Kidney epithelial cell (primary cell): Measurements from ENCODE around the gene ZNF560. TPM values are rescaled to one million over a fixed set of nuclear protein-coding genes. Genes with fewer than 3 reads are reported as not detected.

ENCODE experiments used
- DNase-seq: peaks from one replicate; pipeline ENCODE4 v3.0.0-alpha.2; 2010; ENCODE audit warnings: low read depth
- H3K27me3 ChIP-seq: 2 replicates; pipeline ENCODE4 v1.6.0; 2011; ENCODE audit warnings: low read length; ENCODE audit not compliant: control insufficient read depth, insufficient read depth
- H3K36me3 ChIP-seq: 2 replicates; pipeline ENCODE4 v1.5.1; 2011; ENCODE audit warnings: low read length; ENCODE audit not compliant: control insufficient read depth, insufficient read depth
- H3K4me3 ChIP-seq: 2 replicates; pipeline ENCODE4 v1.5.1; 2011; ENCODE audit warnings: low read depth, mild to moderate bottlenecking, control low read depth, low read length
- total RNA-seq: library from RNA; depleted of rRNA; stranded (reverse); fragments of >200 nt; gene quantifications from 2 replicates; pipeline ENCODE4 v1.2.3, GENCODE V29; 2015
- TF ChIP-seq, protein P1 (sequence below): IDR thresholded peaks from 2 replicates; pipeline ENCODE4 v1.5.1; 2011; ENCODE audit warnings: mild to moderate bottlenecking, moderate library complexity, low read length, control low read depth, inconsistent platforms; ENCODE audit not compliant: insufficient read depth, poor library complexity, severe bottlenecking

The ZNF560 gene
- total RNA-seq, 1 donor from 2014 or later: 0.33 TPM

DNA sequence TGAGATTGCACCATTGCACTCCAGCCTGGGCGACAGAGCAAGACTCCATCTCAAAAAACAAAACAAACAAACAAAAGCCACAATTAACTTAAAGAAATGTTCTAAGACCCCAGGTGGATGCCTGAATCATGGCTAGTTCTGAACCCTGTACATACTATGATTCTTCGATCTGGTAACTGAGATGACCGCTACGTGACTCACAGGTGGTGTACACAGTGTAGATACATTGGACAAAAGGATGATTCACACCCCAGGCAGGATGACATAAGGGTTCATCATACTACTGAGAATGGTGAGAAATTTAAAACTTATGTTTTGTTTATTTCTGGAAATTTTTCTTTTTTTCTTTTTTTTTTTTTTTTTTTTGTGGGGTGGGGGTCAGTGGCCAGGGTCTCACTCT, 33.5 kb upstream of the ZNF560 start:
- DNase-seq: no peak
- Histone ChIP-seq H3K27me3 (no peaks in the 10 kb centered on the region), H3K4me3 (no peak overlapping the region), H3K36me3 (peaks cover 14% of the 10 kb centered on the region)
- TF ChIP-seq, protein P1, sequence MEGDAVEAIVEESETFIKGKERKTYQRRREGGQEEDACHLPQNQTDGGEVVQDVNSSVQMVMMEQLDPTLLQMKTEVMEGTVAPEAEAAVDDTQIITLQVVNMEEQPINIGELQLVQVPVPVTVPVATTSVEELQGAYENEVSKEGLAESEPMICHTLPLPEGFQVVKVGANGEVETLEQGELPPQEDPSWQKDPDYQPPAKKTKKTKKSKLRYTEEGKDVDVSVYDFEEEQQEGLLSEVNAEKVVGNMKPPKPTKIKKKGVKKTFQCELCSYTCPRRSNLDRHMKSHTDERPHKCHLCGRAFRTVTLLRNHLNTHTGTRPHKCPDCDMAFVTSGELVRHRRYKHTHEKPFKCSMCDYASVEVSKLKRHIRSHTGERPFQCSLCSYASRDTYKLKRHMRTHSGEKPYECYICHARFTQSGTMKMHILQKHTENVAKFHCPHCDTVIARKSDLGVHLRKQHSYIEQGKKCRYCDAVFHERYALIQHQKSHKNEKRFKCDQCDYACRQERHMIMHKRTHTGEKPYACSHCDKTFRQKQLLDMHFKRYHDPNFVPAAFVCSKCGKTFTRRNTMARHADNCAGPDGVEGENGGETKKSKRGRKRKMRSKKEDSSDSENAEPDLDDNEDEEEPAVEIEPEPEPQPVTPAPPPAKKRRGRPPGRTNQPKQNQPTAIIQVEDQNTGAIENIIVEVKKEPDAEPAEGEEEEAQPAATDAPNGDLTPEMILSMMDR: no peak

DNA sequence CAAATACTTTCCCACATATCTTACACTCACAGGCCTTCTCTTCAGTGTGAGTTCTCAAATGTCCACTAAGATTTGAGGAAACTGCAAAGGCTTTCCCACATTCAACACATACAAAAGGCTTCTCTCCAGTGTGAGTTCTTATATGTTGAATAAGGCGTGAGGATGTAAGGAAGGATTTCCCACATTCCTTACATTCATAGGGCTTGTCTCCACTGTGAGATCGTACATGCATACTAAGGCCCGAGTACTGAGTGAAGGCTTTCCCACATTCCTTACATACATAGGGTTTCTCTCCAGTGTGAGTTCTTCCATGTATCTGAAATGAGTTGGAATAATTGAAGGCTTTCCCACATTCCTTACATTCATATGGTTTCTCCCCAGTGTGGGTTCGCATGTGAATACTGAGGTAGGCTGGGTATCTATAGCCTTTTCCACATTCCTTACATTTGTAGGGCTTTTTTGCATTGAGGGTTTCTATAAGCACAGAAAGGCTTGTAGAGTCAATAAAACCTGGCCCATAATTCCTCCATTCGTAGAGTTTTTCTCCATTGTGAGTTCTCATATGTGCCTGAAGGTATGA, 30.4 kb upstream of the ZNF560 start:
- TF ChIP-seq, protein P1: no peak
- H3K36me3 ChIP-seq: peaks cover 11% of the 10 kb centered on the region
- no peak for DNase-seq
- H3K4me3 ChIP-seq: no peak overlapping the region
- H3K27me3 ChIP-seq: no peaks in the 10 kb centered on the region

DNA sequence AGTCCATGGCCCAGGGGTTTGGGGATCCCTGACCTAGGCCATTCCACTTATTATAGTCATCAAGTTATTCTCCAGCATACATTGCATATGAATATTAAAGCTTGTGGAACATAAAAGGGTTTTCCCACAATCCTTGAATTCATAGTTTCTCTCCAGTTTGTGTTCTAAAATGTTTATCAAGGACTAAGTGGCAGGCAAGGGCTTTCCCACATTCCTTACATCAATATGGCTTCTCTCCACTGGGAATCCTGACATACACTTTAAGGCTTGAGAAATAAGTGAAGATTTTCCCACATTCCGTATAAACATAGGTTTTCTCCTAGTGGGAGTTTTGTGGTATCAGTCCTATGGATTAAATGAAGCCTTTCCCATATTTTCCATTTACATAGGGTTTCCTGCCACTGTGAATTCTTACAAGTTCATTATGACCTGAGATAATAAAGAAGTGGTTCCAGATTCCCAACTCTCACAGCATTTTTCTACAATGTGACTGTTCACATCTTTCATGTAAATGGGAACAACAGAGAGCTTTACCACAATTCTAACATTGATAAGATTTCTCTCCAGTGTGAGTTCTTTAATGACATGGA, 25.6 kb upstream of the ZNF560 start:
- H3K27me3 ChIP-seq: no peaks in the 10 kb centered on the region
- TF ChIP-seq, protein P1: no peak
- no peak for DNase-seq
- H3K36me3 ChIP-seq: peaks cover 3% of the 10 kb centered on the region
- H3K4me3 ChIP-seq: no peak overlapping the region

DNA sequence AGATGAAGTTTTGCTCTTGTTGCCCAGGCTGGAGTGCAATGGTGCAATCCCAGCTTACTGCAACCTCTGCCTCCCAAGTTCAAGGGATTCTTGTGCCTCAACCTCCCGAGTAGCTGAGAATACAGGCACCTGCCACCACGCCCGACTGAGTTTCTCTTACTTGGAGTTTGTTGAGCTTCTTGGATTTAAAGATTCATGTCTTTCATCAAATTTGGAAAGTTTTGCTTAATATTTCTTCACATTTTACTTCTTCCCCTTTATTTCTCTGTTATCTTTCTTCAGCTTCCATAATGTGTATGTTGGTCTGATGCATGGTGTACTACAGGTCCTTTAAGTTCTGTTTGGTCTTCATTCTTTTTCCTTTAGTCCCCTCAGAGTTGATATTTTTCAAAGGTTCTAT, 8.9 kb upstream of the ZNF560 start:
- Histone ChIP-seq H3K36me3 (no peaks in the 10 kb centered on the region), H3K27me3 (no peaks in the 10 kb centered on the region), H3K4me3 (no peak overlapping the region)
- TF ChIP-seq, protein P1: no peak
- no peak for DNase-seq

DNA sequence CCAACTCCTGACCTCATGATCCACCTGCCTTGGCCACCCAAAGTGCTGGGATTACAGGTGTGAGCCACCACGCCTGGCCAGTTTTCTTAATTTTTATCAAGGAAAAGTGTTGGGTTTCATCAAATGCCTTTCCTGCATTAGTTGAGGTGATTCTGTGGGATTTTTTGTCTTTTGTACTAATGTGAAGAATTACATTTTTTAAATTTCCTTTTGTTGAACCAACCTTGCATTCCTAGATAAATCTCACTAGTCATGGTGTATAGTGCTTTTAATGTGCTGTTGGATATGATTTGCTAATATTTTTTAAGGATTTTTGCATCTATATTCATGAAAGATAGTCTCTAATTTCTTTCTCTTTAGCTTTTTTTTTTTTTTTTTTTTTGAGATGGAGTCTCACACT, 2.4 kb upstream of the ZNF560 start:
- H3K27me3 ChIP-seq: no peaks in the 10 kb centered on the region
- no peaks in the 10 kb centered on the region for H3K36me3 ChIP-seq
- DNase-seq: no peak
- H3K4me3 ChIP-seq: no peak overlapping the region
- TF ChIP-seq, protein P1: no peak

DNA sequence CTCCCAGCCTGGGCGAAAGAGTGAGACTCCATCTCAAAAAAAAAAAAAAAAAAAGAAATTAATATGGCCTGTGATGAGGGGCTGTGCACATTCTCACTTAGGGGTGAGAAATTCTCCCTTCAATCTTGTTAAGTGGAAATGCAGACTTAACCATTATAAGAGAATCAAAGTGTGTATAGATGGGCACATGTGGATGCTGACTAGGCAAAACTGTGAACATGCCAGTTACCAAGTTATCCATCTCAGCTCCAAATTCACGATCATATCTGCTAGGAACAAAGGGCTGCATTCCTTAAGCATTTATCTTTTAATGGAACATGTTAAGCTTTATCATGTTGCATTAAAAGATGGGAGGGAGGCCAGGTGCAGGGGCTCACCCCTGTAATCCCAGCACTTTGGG, 4.3 kb downstream of the ZNF560 start:
- Histone ChIP-seq H3K27me3 (no peaks in the 10 kb centered on the region), H3K4me3 (no peak overlapping the region), H3K36me3 (no peaks in the 10 kb centered on the region)
- no peak for DNase-seq
- TF ChIP-seq, protein P1: no peak
